PC-3 (cell line): ENCODE measurements around the gene RCHY1. TPM values are rescaled to one million over a fixed set of nuclear protein-coding genes. Genes with fewer than 3 reads are reported as not detected.

Experiments
- ATAC-seq: fragments of 200-7000 bp; cut with Tn5 transposase; 2 replicates; pipeline ENCODE4 v1.9.1; 2020; ENCODE audit warnings: mild to moderate bottlenecking, moderate library complexity
- BruUV-seq: library from RNA; stranded (reverse); fragments of 400-500 nt; replicated peaks from 2 replicates; lab custom pipeline; 2021; lab: Mats Ljungman, UMichigan
- CTCF ChIA-PET: fragments of 300-600 bp; sonication (Branson Sonifier 250); formaldehyde crosslinking; loops from one replicate; lab custom pipeline; 2022; ENCODE audit warnings: antibody characterized with exemption; lab: Charles Lee
- POLR2A ChIA-PET: fragments of 300-600 bp; sonication (Branson Sonifier 250); formaldehyde crosslinking; loops from one replicate; lab custom pipeline; 2022; ENCODE audit warnings: antibody characterized with exemption; ENCODE audit not compliant: unreplicated experiment; lab: Charles Lee
- DNase-seq: peaks from one replicate; pipeline ENCODE4 v3.0.0-alpha.2; 2015
- H2AFZ ChIP-seq: fragments of 300-600 bp; sonication (generic); 2 replicates; pipeline ENCODE4 v1.6.0; 2016; ENCODE audit warnings: antibody characterized with exemption, low read length
- H3F3A ChIP-seq: fragments of 300-600 bp; sonication (generic); one replicate; pipeline ENCODE4 v1.6.0; 2017; ENCODE audit warnings: antibody characterized with exemption, low read length, control low read depth, mild to moderate bottlenecking; ENCODE audit not compliant: unreplicated experiment
- H3K27ac ChIP-seq: fragments of 300-600 bp; sonication (generic); 2 replicates; pipeline ENCODE4 v1.5.1; 2016; ENCODE audit warnings: mild to moderate bottlenecking, low read length
- H3K27me3 ChIP-seq: fragments of 300-600 bp; sonication (generic); 2 replicates; pipeline ENCODE4 v1.6.1; 2016; ENCODE audit warnings: low read length, mixed read lengths
- H3K36me3 ChIP-seq: fragments of 300-600 bp; sonication (generic); 2 replicates; pipeline ENCODE4 v1.6.1; 2016; ENCODE audit warnings: low read depth, mixed run types, low read length, mixed read lengths
- H3K4me1 ChIP-seq: fragments of 300-600 bp; sonication (generic); 2 replicates; pipeline ENCODE4 v1.5.1; 2016; ENCODE audit warnings: low read length; ENCODE audit not compliant: insufficient read depth
- H3K4me2 ChIP-seq: fragments of 300-600 bp; sonication (generic); 2 replicates; pipeline ENCODE4 v1.6.0; 2016; ENCODE audit warnings: low read length
- H3K4me3 ChIP-seq: fragments of 300-600 bp; sonication (generic); 2 replicates; pipeline ENCODE4 v1.5.1; 2016; ENCODE audit warnings: mild to moderate bottlenecking, low read length, mixed read lengths
- H3K79me2 ChIP-seq: fragments of 300-600 bp; sonication (generic); 2 replicates; pipeline ENCODE4 v1.6.1; 2017; ENCODE audit warnings: low read length, mixed read lengths
- H3K9ac ChIP-seq: fragments of 300-600 bp; sonication (generic); 2 replicates; pipeline ENCODE4 v1.6.0; 2016; ENCODE audit warnings: mild to moderate bottlenecking, low read length
- H3K9me2 ChIP-seq: fragments of 300-600 bp; sonication (generic); replicated peaks from 2 replicates; pipeline ENCODE4 v1.6.1; 2016; ENCODE audit warnings: mixed run types, low read length, mixed read lengths
- H3K9me3 ChIP-seq: fragments of 300-600 bp; sonication (generic); 2 replicates; pipeline ENCODE4 v1.6.1; 2016; ENCODE audit warnings: low read length, mixed read lengths
- H4K20me1 ChIP-seq: fragments of 300-600 bp; sonication (generic); 2 replicates; pipeline ENCODE4 v1.6.1; 2016; ENCODE audit warnings: low read length, mixed read lengths
- EZH2 ChIP-seq: fragments of 300-600 bp; sonication (generic); IDR thresholded peaks from one replicate; pipeline ENCODE4 v1.6.1; 2017; ENCODE audit warnings: antibody characterized with exemption, mild to moderate bottlenecking, low read length; ENCODE audit not compliant: unreplicated experiment
- EZH2phosphoT487 ChIP-seq: fragments of 300-600 bp; sonication (generic); IDR thresholded peaks from 2 replicates; pipeline ENCODE4 v1.6.1; 2018; ENCODE audit warnings: mild to moderate bottlenecking, antibody characterized with exemption, low read length, borderline replicate concordance
- intact Hi-C: fragments of 100-400 bp; cut with micrococcal nuclease; formaldehyde crosslinking; loops from 2 replicates; pipeline ENCODE4 v1.9.0; 2023
- total RNA-seq: library from RNA; depleted of rRNA; stranded (reverse); fragments of >200 nt; gene quantifications from 2 replicates; pipeline ENCODE4 v1.2.3, GENCODE V29; 2014
- TF ChIP-seq, protein P1 (sequence below): fragments of 300-600 bp; sonication (generic); conservative IDR thresholded peaks from 2 replicates; pipeline ENCODE4 v1.5.1; 2017; ENCODE audit warnings: antibody characterized with exemption, low read depth, mild to moderate bottlenecking, low read length

RCHY1 gene
- total RNA-seq, 1 experiment from 2014 or later, result 18.2 TPM

DNA sequence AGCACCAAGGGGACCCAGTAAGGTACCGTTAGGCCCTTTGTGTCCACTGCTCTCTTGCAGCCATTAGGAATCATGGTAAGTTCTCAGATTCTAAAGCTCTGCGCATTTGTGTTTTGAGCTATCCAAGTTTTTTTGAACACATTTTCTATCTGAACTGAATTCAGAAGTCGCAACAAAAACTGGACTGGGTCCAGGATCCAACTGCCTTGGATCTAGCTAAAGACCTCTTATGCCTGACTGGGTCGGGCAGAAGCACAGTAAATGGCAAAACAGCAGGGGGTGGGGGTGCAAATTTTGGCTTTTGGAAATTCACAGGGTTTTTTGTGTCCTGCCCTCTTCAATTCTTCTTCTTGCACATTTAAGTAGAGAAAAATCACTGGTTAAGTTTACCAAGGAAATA is 30.0 kb downstream of the RCHY1 start:
- H3K4me2 ChIP-seq, result no peak overlapping the region

DNA sequence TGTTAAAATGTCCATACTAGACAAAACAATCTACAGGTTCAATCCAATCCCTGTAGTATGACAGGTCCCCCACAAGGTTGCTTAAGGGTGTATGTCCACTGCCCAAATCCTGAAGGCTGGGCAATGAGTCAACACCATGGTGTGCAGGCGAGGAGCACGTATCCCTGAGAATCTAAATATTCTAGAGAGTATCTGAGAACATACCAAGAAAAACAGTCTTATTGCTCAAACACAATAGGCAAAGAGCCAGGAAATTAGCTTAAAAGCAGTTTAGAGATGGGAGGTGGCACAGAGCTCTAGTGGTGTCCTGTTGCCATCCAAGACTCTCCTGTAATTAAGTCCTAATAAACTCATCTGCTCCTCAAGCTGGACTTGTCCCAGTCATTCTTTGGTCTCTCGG is 37.0 kb downstream of the RCHY1 start:
- Histone ChIP-seq H2AFZ (no peak overlapping the region), H3K27me3 (no peaks in the 10 kb centered on the region), H3K27ac (no peak overlapping the region), H3K4me1 (no peaks in the 10 kb centered on the region), H3K4me2 (no peak overlapping the region), H3F3A (no peaks in the 10 kb centered on the region), H3K79me2 (no peaks in the 10 kb centered on the region), H3K4me3 (no peak overlapping the region), H3K9me3 (no peaks in the 10 kb centered on the region), H3K9ac (no peak overlapping the region), H3K9me2 (no peaks in the 10 kb centered on the region), H3K36me3 (peaks cover 17% of the 10 kb centered on the region; the same call in 1 of the 2 replicates), H4K20me1 (no peaks in the 10 kb centered on the region)
- intact Hi-C loops, result no loop called here
- no peak for TF ChIP-seq EZH2phosphoT487
- TF ChIP-seq, protein P1, sequence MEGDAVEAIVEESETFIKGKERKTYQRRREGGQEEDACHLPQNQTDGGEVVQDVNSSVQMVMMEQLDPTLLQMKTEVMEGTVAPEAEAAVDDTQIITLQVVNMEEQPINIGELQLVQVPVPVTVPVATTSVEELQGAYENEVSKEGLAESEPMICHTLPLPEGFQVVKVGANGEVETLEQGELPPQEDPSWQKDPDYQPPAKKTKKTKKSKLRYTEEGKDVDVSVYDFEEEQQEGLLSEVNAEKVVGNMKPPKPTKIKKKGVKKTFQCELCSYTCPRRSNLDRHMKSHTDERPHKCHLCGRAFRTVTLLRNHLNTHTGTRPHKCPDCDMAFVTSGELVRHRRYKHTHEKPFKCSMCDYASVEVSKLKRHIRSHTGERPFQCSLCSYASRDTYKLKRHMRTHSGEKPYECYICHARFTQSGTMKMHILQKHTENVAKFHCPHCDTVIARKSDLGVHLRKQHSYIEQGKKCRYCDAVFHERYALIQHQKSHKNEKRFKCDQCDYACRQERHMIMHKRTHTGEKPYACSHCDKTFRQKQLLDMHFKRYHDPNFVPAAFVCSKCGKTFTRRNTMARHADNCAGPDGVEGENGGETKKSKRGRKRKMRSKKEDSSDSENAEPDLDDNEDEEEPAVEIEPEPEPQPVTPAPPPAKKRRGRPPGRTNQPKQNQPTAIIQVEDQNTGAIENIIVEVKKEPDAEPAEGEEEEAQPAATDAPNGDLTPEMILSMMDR, result no peak
- no peak for TF ChIP-seq EZH2
- POLR2A ChIA-PET, result no interaction called here
- CTCF ChIA-PET, result no interaction called here
- no peak for ATAC-seq
- DNase-seq, result no peak
- BruUV-seq, result no TSS peak

More for the DNA sequence above, 30.0 kb downstream of the RCHY1 start:
- intact Hi-C loops, result no loop called here
- Histone ChIP-seq H3K27ac (no peak overlapping the region), H3K4me3 (no peak overlapping the region), H4K20me1 (no peaks in the 10 kb centered on the region), H3F3A (no peaks in the 10 kb centered on the region), H2AFZ (no peak overlapping the region), H3K4me1 (no peaks in the 10 kb centered on the region), H3K9ac (no peak overlapping the region), H3K9me3 (no peaks in the 10 kb centered on the region), H3K27me3 (no peaks in the 10 kb centered on the region), H3K9me2 (no peaks in the 10 kb centered on the region), H3K79me2 (no peaks in the 10 kb centered on the region), H3K36me3 (peaks cover 27% of the 10 kb centered on the region; the same call in 1 of the 2 replicates)
- BruUV-seq, result no TSS peak
- DNase-seq (no peak), ATAC-seq (no peak)
- POLR2A ChIA-PET, result no interaction called here
- TF ChIP-seq, protein P1, result no peak
- no peak for TF ChIP-seq EZH2
- TF ChIP-seq EZH2phosphoT487, result no peak
- CTCF ChIA-PET, result no interaction called here

DNA sequence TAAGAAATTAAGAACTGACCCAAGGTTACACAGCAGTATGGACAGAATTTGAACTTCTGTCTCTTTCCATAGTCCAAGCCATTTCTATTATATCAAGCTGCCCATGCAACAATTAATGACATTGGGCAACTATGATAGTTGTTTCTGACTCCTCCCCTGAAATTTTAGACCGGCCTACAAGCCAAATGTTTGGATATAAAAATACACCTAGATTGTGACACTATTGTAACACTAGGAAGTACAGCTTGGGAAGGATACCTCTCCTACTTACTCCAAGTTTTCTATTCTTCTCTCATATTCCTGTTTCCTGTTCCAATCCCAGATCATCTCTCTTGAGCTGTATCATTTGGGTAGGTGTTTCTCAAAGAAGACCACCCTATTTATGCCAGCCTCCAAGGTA is 43.5 kb downstream of the RCHY1 start:
- intact Hi-C loops, result no loop called here
- no peaks in the 10 kb centered on the region for H3K27me3 ChIP-seq
- TF ChIP-seq EZH2, result no peak
- TF ChIP-seq, protein P1, result no peak
- TF ChIP-seq EZH2phosphoT487, result no peak
- no peak overlapping the region for H2AFZ ChIP-seq
- ChIA-PET CTCF (no interaction called here), POLR2A (no interaction called here)
- no TSS peak for BruUV-seq
- no peaks in the 10 kb centered on the region for H3F3A ChIP-seq
- H3K9me3 ChIP-seq, result no peaks in the 10 kb centered on the region
- ATAC-seq (no peak), DNase-seq (no peak)
- no peaks in the 10 kb centered on the region for H3K4me1 ChIP-seq
- H3K4me2 ChIP-seq, result no peak overlapping the region
- H3K36me3 ChIP-seq, result no peaks in the 10 kb centered on the region
- no peak overlapping the region for H3K9ac ChIP-seq
- no peaks in the 10 kb centered on the region for H4K20me1 ChIP-seq
- H3K9me2 ChIP-seq, result no peaks in the 10 kb centered on the region
- H3K4me3 ChIP-seq, result no peak overlapping the region
- no peak overlapping the region for H3K27ac ChIP-seq
- no peaks in the 10 kb centered on the region for H3K79me2 ChIP-seq
